Upper lobe of right lung (tissue), 1 donor: Measurements from ENCODE around the gene MPND. TPM values are rescaled to one million over a fixed set of nuclear protein-coding genes. Genes with fewer than 3 reads are reported as not detected.

Experiments used
- ATAC-seq: fragments of 200-7000 bp; cut with Tn5 transposase; one replicate; pipeline ENCODE4 v1.9.1; 2020; ENCODE audit warnings: mild to moderate bottlenecking, moderate library complexity
- DNase-seq: peaks from one replicate; pipeline ENCODE4 v3.0.0-alpha.2; 2020
- H3K27ac ChIP-seq: fragments of 200-600 bp; one replicate; pipeline ENCODE4 v1.8.0; 2022
- H3K27me3 ChIP-seq: fragments of 200-600 bp; one replicate; pipeline ENCODE4 v1.8.0; 2022; ENCODE audit warnings: mild to moderate bottlenecking
- H3K36me3 ChIP-seq: fragments of 200-600 bp; one replicate; pipeline ENCODE4 v1.8.0; 2022
- H3K4me1 ChIP-seq: fragments of 200-600 bp; one replicate; pipeline ENCODE4 v1.8.0; 2022
- H3K4me3 ChIP-seq: fragments of 200-600 bp; one replicate; pipeline ENCODE4 v1.8.0; 2022; ENCODE audit warnings: mild to moderate bottlenecking
- H3K9me3 ChIP-seq: fragments of 200-600 bp; one replicate; pipeline ENCODE4 v1.8.0; 2022
- CTCF ChIP-seq: fragments of 200-600 bp; IDR thresholded peaks from one replicate; pipeline ENCODE4 v1.8.0; 2022; ENCODE audit warnings: antibody characterized with exemption
- intact Hi-C: fragments of 100-400 bp; cut with DNase I; formaldehyde crosslinking; loops from one replicate; pipeline ENCODE4 v1.11.0; 2022
- total RNA-seq: library from RNA; stranded (reverse); fragmentation: NEBNext Ultra II Directional; extraction: Animal tissue kit (Norgen Biotek cat#: 25700); gene quantifications from one replicate; pipeline ENCODE4 v1.2.1, GENCODE V29; 2021
- donor health status: DM: no; HTN: yes; CAD: no; lungs with severe emphysema.

MPND gene
- total RNA-seq, 1 donor from 2014 or later: 29.3 TPM

GRCh38 chr19:4316956-4317355 lies 26.4 kb upstream of the MPND start:
- DNase-seq: no peak
- Histone ChIP-seq H3K27me3 (no peaks in the 10 kb centered on the region), H3K36me3 (no peaks in the 10 kb centered on the region), H3K4me3 (no peak overlapping the region), H3K27ac (no peak overlapping the region), H3K4me1 (no peaks in the 10 kb centered on the region), H3K9me3 (no peaks in the 10 kb centered on the region)
- no peak for ATAC-seq
- TF ChIP-seq CTCF: no peak
- intact Hi-C loops: no loop called here

GRCh38 chr19:4318460-4318859 lies 24.9 kb upstream of the MPND start:
- H3K4me3 ChIP-seq: no peak overlapping the region
- H3K27ac ChIP-seq: no peak overlapping the region
- no peaks in the 10 kb centered on the region for H3K4me1 ChIP-seq
- no peaks in the 10 kb centered on the region for H3K27me3 ChIP-seq
- intact Hi-C loops: no loop called here
- no peaks in the 10 kb centered on the region for H3K9me3 ChIP-seq
- ATAC-seq: no peak
- TF ChIP-seq CTCF: no peak
- DNase-seq: no peak
- H3K36me3 ChIP-seq: no peaks in the 10 kb centered on the region

GRCh38 chr19:4319067-4319718 lies 24.2 kb upstream of the MPND start:
- Histone ChIP-seq H3K4me3 (no peak overlapping the region), H3K36me3 (no peaks in the 10 kb centered on the region), H3K27ac (no peak overlapping the region), H3K27me3 (no peaks in the 10 kb centered on the region), H3K4me1 (no peaks in the 10 kb centered on the region), H3K9me3 (no peaks in the 10 kb centered on the region)
- ATAC-seq: peak; percentile 74
- DNase-seq: no peak
- intact Hi-C loops: no loop called here
- TF ChIP-seq CTCF: no peak

- H3K9me3 ChIP-seq: no peaks in the 10 kb centered on the region
- ATAC-seq (no peak), DNase-seq (no peak)
- intact Hi-C loops: no loop called here
- no peaks in the 10 kb centered on the region for H3K4me1 ChIP-seq
- H3K36me3 ChIP-seq: no peaks in the 10 kb centered on the region
- H3K27me3 ChIP-seq: no peaks in the 10 kb centered on the region
- no peak for TF ChIP-seq CTCF
- H3K4me3 ChIP-seq: no peak overlapping the region
- no peak overlapping the region for H3K27ac ChIP-seq
Measured at GRCh38 chr19:4320419-4320818, 22.9 kb upstream of the MPND start.

GRCh38 chr19:4322942-4323665 lies 20.3 kb upstream of the MPND start:
- ATAC-seq: no peak

More at GRCh38 chr19:4322942-4323665, 20.3 kb upstream of the MPND start:
- Histone ChIP-seq H3K4me1 (no peaks in the 10 kb centered on the region), H3K27ac (no peak overlapping the region), H3K27me3 (no peaks in the 10 kb centered on the region), H3K4me3 (no peak overlapping the region), H3K9me3 (no peaks in the 10 kb centered on the region), H3K36me3 (no peaks in the 10 kb centered on the region)
- no peak for DNase-seq
- TF ChIP-seq CTCF: no peak
- intact Hi-C loops: no loop called here
